Thyroid gland (tissue), 4 donors: Measurements from ENCODE around the gene GOLGA6L7.
A peak's percentile ranks its signal among the peaks of the same experiment; 100 is the strongest.

Experiments
- POLR2A ChIP-seq, 2 donors: fragments of 450-650 bp; IDR thresholded peaks; one replicate each; pipeline ENCODE4 v1.6.1; 2017; ENCODE audit warnings: antibody characterized with exemption in 2 of 2, mild to moderate bottlenecking in 2 of 2, moderate library complexity in 1 of 2
- TF ChIP-seq, protein P1 (sequence below), 6 experiments: fragments of 200-600 bp in 3 of 6; fragments of 450-650 bp in 3 of 6; sonication (generic) in 3 of 6; IDR thresholded peaks; one replicate each; pipeline ENCODE4 v1.5.1; 2016 to 2019; ENCODE audit warnings: antibody characterized with exemption in 6 of 6, mild to moderate bottlenecking in 2 of 6, inconsistent platforms in 1 of 6, moderate library complexity in 1 of 6

DNA sequence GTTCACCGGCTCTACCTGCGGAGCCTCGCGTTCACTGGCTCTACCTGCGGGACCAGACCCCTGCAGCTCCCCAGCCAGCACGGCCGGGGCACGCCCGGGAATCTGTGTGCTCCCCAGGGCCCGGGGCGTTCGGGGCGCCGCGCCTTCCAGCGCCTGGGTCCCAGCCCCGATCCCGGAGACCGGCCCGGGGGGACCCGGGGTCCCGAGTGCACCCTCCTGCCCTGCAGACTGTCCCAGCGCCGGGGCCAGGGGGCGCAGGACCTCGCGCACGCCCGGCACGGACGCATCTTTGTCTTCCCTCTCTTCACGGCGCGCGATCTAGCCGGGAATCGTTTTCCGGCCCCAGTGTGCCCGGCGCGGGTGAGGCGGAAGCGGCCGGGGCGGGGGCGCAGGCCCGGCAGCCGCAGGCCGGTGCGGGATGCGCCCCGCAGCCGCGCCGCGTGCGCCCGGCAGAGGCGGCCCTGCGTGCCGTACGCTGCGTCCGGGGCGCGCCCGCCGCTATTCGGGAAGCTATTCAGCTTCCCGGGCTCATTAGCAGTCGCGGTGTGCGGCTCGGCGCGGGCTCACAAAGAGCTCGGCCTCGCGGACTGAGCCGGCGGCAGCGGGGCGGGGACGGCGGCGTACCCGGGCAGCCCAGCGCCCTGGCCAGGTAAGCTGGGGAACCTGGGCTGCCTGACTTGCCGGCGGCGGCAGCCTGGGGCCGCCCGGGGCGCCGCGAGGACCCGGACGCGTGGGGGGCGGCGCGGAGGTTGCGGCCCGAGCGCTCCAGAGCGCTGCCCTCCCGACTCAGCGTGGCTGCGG is 37.4 kb upstream of the GOLGA6L7 start, which contains the start of gene APBA2:
- TF ChIP-seq, protein P1, sequence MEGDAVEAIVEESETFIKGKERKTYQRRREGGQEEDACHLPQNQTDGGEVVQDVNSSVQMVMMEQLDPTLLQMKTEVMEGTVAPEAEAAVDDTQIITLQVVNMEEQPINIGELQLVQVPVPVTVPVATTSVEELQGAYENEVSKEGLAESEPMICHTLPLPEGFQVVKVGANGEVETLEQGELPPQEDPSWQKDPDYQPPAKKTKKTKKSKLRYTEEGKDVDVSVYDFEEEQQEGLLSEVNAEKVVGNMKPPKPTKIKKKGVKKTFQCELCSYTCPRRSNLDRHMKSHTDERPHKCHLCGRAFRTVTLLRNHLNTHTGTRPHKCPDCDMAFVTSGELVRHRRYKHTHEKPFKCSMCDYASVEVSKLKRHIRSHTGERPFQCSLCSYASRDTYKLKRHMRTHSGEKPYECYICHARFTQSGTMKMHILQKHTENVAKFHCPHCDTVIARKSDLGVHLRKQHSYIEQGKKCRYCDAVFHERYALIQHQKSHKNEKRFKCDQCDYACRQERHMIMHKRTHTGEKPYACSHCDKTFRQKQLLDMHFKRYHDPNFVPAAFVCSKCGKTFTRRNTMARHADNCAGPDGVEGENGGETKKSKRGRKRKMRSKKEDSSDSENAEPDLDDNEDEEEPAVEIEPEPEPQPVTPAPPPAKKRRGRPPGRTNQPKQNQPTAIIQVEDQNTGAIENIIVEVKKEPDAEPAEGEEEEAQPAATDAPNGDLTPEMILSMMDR (IDR thresholded peaks at IDR 0.05): peak in 1 of 6 experiments; percentile 3
- TF ChIP-seq POLR2A (IDR thresholded peaks at IDR 0.05): no peak
